ENCODE measurements around the gene NMNAT3.

The NMNAT3 gene

GRCh38 chr3:139517321-139518065, 160.3 kb downstream of the NMNAT3 start:
- no peak for DNase-seq

- no peak for DNase-seq
Observed at GRCh38 chr3:139514741-139515140, 163.0 kb downstream of the NMNAT3 start.
